ENCODE measurements around the gene MSH3.

Gene MSH3

DNA sequence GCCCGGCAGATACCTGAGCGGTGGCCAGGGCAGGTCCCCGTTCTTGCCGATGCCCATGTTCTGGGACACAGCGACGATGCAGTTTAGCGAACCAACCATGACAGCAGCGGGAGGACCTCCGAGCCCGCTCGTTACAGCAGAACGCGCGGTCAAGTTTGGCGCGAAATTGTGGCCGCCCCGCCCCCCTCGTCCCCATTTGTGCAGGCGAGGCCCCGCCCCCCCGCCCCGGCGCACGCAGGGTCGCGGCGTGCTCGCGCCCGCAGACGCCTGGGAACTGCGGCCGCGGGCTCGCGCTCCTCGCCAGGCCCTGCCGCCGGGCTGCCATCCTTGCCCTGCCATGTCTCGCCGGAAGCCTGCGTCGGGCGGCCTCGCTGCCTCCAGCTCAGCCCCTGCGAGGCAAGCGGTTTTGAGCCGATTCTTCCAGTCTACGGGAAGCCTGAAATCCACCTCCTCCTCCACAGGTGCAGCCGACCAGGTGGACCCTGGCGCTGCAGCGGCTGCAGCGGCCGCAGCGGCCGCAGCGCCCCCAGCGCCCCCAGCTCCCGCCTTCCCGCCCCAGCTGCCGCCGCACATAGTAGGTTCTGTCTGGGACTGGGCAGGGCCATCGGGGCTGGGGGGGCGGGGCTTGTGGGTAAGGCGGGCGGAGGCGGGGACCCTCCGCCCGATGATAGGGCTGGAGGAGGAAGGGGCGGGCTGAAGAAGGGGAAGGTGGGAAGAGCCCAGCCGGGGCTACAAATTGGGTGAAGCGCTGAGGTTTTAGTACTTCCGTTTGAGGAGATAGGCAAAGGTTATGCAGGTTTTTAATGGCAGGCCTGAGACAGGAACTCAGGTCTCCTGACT lies at the start of gene MSH3, which contains the start of gene DHFR:
MSH3 (plus strand) TSS at position 262 of the 840 bp plus-strand sequence; CDS start at position 338, 76 bp downstream.
DHFR (minus strand) TSS at position 593 of the 840 bp plus-strand sequence; CDS start at position 99, 494 bp downstream.
- DNase-seq: peak; percentile 71

DNA sequence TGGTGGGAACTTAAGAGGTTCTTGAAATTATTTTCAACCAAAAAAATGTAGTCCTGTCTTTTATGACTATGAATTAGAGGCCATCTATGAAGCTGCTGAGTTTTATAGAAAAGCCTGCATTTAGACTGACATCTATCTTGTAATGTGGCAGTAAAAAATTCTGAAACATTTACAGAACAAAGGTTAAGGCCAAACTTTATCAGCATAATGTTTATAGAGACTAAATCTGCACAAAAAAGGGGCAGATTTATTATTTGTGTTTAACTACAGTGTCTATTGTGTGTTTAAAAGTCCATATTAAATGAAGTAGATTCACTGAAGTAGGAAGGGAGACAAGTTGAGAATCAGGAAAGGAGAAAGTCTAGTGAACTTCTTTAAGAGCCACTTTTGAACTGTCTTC lies 47.1 kb upstream of the MSH3 start:
- DNase-seq: no peak

DNA sequence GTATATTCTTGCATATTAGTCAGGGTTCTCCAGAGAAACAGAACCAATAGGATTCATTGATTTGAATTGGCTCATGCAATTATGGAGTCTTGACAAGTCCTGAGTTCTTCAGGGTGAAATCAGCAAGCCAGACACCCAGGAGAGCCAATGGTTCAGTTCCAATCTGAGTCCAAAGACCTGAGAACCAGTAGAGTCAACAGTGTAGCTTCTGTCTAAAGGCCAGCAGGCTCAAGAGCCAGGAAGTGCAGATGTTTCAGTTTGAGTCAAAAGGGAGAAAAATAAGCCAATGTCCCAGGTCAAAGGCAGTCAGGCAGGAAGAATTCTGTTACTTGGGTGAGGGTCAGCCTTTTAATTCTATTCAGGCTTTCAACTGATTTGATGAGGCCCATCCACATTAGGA lies 46.6 kb upstream of the MSH3 start:
- no peak for DNase-seq

DNA sequence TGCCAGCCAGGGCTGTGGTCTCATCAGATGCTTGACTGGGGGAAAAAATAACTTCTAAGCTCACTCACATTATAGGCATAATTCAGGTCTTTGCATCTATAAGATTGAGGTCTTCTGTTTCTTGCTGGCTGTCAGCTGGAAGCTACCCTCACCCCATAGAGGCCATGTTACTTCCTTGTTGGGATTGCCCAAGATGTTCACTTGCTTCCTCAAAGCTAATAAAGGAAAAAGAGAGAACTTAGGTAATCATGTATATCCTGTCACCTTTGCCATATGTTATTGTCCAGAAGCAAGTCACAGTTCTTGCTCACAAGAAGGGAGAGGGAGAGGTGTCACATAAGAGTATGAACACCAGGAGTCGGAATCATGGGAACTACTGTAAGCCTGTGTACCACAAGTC lies 45.7 kb upstream of the MSH3 start:
- no peak for DNase-seq

DNA sequence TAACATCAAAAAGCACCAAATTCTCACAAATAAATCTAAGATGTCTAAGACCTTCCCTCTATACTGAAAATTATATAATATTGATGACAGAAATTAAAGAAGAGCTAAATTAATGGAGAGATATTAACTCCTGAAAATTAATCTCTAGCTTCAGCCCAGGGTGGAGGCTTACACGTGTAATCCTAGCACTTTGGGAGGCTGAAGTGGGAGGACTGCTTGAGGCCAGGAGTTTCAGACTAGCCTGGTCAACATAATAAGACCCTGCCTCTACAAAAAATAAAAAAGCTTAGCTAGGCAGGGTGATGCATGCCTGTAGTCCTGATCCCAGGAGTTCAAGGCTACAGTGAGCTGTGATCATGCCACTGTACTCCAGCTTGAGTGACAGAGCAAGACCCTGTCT lies 44.8 kb upstream of the MSH3 start:
- DNase-seq: no peak

DNA sequence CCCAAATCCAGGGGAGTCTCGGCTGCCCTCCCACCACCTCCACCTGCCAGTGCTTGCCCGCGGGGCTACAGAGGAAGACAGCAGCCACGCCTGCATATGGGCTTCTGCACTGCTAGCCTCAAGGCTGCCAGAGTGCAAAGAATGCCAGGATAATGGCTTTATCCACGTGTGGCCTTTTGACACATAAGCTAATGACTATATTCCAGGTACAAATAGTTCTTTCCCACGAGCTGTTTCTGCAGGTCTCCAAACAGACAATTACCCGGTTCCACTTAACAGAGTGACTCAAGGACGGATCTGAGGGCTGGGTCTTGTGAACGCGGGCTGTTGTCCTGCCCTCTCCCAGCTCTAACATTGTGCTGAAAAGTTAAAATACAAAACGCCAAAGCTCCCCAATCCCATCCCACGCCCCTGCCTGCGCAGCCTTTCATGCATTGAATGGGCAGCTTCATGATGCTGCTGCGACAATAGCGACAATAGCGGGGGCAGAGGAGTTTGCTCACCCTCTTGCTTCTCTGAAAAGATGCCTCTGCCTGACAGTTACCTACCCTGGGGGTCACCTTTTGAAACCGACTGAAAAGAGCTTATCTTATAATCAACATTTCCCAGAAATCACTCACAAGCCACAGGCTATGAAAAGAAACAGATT lies 39.1 kb upstream of the MSH3 start:
- no peak for DNase-seq

DNA sequence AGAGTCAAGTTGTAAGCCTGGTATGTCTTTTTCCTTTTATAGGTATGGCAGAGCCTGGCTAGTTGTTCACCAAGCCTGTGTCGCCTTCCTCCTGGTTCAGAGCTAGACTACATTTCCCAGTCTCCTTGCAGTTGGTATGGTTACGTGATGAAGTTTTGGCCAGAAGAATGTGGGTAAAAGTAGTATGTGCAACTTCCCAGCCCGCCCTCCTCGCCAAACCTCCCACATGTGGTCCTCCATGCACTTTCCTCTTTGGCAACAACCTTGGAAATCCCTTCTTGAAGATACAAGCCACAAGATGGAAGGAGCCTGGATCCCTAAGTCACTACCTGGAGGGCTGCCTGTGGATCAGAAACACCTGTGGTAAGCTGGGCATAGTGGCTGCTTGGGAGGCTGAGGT lies 36.0 kb upstream of the MSH3 start:
- DNase-seq: no peak

DNA sequence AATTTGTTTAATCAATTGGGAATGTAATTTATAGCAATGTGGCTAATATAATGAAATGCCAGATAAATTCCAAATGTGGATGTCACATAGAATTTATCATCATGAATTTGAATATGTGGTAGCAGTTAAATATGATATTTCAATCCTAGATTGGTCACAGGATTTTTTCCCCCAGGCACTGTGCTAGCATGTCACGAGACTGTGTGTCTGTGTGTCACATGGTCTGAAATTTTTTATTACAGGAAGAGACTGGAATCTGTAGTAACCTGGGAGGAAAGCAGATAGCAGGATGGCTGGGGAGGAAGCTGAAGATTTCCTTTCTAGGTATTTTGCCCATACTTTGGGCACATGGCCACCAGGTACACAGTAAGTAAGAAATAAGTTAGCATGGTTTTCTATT lies 35.4 kb upstream of the MSH3 start:
- no peak for DNase-seq

DNA sequence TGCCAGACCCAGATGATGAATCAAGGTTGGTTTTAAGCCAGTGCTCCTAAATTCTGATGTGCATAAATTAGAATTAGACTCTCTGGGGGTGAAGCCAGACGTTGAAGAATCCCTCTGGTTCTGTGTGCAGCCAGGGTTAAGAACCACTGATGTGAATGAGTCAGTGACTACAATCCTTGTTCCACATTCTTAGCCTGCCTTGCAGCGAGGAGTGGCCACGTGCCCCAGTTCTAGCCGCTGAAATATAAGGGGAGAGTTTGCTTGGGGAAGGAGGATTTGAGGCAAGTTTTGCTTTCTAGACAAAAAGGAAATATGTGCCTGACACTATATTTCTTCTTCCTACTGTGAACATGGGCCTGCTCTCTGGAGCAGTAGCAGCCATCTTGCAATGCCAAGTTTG lies 34.2 kb upstream of the MSH3 start:
- no peak for DNase-seq

DNA sequence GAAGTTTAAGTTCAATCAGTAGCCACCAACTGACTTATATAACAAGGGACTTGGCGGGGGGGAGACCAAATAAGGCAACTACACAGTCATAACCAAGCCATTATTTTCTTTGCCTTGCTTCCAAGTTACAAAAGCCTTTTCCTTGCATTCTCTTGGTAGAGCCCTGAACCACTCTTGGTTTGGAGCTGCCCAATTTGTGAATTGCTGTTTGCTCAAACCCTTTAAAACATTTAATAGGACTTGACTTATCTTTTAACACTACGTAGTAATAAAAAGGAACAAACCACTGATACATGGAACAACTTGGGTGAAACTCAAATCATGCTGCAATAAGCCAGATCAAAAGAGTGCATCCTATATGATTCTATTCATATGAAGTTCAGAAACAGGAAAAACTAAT lies 31.7 kb upstream of the MSH3 start:
- no peak for DNase-seq

DNA sequence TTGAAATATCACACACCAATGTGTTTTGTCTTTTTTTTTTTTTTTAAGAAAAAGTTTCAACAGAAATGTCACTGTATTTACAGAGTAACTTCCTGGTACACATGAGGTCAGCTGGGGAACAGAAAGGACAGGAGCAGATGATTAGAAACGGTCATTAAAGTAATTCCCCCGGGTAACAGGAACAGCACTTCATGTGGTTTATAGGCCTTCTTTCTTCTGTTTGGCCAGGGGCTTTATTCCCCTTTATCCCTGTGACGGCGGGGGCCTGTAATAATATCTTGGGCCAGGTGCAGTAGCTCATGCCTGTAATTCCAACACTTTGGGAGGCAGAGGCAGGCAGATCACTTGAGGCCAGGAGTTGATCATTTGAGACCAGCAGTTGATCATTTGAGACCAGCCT lies 30.5 kb upstream of the MSH3 start:
- DNase-seq: no peak

DNA sequence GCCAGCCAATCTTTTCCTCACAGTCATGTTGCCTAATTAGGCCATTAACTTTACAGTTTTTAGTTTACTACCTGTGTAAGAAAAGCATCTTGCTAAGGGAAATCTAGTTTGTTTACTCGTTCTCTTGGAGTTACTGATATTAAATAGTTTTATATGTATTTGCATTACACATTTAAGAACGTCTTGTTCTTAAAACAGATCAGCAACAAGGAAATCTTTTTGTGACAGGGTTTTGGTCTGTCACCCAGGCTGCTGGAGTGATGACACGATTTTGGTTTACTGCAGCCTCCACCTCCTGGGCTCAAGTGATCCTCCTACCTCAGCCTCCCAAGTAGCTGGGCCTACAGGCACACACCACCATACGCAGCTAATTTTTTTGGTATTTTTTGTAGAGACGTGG lies 29.2 kb upstream of the MSH3 start:
- no peak for DNase-seq

DNA sequence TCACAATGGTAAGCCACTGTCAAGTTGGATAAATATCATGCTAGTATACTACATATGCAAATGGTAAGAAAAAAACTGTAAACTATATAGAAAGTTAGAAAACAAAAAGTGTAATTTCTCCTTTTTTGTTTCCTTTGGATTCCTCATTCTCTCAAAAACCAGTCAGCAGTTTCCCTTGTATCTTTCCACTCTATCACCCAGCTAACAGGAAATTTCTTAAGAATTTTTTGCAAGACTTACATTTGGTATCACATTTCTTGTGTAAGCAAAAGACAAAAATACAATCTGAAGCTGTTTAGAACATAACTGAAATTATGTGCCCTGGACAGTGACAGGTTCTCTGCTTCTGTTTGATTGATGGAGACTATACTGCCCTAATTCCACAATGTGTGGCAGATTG lies 25.2 kb upstream of the MSH3 start:
- no peak for DNase-seq

DNA sequence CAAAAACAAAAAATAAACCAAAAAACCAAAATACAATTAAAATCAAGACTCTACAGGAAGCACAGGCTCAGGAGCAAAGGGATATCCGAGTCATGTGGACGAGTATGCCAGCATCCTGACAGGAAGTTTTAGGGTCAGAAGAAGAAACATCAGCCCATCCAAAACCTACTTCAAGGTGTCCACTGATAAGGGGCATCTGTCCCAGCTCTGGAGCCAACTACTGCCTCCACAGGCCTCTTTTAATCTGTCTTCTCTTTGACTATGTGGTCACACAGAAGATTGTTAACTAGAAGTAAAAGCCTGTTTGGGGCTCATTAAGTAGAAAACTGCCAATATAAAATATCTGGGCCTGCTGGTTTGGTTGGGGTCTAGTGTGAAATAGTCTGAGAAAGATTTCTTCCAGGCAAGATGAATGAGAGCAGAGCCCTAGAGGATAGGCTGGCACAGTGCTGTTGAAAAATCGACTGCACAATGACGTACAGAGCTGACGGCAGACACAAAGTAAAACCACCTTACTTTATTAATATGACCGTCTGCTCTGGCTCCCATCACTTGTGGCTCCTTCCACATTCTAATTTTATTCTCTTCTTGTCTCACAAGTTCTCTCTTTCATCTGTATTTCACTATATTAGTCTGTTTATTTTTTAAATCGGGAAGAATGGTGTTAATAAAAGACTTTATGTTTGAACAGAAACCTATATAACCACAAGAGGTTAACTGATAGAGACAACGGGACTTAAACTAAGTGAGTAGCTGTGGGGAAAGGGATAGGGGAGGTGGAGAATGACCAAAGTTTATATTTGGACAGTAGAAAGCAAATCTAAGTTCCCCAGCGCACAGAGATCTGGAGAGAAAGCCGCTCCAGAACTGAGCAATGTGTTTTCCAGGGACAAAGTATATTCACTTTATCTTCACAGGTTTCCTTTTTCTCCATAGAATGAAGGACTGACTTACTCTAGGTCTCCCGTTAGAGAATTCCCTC lies 22.9 kb upstream of the MSH3 start:
- no peak for DNase-seq

DNA sequence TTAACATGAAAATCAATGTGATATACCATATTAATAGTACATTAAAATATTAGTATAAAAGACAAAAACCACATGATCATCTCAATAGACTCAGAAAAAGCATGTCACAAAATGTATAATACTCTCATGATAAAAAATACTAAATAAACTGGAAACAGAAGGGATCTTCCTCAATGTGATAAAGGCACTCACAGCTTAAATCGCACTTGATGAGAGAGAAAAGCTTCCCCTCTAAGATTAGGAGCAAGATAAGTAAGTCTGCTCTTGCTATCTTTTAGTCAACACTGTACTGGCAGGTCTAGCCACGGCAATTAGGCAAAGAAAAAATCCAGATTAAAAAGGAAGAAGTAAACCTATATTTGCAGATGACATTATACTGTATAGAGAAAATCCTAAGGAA lies 21.8 kb upstream of the MSH3 start:
- DNase-seq: no peak

DNA sequence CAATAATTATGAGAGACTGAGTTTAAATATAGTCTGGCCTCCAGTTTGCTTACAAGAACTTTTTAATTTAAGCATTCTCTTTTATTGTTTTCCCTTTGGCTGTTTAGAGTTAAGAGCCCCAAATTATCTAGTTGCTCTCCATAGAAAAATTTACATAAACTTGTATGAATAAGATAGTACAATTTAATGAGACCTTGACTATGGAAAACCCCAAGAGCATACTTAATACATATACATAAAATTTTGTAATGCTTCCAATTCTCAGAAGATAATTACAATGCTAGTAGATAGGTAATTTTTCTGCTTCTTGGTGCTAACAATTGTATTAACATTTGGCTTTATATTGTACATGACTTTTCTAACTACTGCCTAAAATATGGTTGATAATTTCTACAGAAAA lies 20.3 kb upstream of the MSH3 start:
- DNase-seq: no peak

DNA sequence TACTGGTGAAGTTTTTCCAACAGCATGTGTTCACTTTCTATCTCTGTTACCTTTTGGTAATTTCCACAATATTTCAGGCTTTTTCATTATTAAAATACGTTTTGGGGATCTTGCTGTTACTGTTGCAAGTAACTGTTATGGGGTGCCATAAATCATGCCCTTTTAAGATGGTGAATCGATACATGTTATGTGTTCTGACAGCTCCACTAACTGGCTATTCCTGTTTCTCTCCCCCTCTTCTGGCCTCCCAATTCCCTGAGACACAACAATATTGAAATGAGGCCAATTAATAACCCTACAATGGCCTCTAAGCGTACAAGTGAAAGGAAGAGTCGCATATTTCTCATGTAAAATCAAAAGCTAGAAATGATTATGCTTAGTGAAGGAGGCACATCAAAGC lies 13.1 kb upstream of the MSH3 start:
- DNase-seq: no peak

DNA sequence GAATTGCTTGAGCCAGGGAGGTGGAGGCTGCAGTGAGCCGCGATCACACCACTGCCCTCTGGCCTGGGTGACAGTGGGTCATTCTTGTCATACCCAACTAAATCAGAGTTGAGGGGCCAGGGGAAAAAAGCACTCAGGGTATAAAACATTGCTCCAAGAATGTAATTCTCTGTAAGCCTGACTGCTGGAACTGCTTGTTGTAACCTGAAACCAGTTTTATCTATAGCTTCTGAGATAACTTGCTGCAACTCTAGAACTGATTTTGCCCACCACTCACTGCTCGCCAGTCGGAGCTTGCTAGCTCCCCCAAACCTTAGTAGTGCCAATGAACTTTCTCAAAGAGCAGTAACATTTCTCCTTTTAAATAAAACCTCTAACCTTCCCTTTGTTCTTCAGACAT lies 9.6 kb upstream of the MSH3 start:
- DNase-seq: no peak

DNA sequence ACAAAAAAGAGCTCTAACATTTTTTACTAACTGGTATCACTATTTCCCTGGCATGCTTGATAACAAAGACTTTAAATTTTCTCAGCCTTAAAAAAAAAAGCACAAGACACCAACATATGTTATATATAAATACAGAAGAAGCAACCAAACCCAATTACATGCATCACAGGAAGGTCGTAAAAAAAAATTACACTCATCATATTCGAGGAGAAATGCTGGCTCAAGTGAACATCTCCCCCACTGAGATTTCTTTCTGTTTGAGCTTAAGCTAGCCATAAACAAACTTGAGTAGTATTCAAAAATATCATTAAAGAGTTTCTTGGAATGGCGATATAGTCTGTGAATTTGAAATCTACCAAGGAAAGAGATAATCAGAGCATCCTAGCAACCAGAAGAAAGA lies 7.5 kb upstream of the MSH3 start:
- no peak for DNase-seq

DNA sequence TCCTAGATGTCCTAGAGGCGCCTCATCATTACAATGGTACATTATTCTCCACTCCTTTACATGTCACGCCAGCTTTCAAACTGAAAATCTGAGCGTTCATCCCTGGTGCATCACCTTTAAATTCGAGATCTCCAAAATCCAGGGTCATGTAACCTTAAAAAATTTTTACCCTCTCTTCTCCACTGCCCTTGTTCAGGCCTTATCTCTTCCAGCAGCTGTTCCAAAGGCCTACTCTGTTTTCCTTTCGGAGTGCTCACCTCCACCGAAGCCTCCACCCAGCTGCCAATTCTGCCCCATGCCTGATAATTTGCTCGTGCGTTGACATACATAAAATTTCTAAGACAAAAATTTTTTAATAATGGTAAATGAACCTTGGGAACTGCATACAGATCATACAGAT lies 950 bp upstream of the MSH3 start:
- no peak for DNase-seq

DNA sequence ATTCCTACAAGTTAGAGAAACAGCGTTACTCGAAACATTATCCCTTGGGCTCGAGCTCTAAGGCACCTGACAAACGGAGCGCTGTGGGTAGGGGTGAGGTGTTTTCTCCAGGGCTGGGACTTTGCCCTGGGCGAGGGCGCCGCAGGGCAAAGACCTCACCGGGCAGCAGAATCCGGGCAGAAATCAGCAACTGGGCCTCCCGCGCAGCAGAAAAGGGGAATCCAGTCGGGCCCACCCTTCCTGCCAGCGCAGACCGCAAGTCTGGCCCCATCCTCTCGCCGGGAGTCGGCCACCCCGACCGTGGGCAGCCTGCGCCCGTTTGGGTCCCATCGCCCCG lies 430 bp upstream of the MSH3 start:
- DNase-seq: no peak

DNA sequence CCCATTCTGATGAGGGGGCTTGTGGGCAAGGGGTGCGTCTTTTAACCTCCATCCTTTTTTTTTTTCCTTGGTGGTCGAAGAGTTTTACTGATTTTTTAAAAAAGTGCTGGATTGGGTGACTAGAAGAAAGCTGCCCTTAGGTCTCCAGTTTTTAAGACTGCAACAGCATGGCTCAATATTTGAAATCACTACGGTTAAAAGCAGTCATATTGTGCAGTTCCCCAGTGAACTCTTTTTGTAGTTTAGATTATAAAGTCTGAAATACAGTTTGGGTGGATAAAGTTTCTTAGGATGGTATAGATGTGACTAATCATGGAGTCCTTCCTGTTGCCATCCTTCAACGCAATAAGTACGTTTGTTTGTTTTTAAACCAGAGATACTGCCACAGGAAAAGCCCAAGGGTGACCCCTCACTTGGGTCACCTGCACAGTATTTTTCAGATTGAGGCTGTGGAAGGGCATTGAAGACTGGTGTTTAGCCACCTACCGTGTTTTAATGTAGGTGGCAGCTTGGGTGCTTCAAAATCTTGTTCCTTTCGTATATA lies 851 bp downstream of the MSH3 start:
- no peak for DNase-seq

DNA sequence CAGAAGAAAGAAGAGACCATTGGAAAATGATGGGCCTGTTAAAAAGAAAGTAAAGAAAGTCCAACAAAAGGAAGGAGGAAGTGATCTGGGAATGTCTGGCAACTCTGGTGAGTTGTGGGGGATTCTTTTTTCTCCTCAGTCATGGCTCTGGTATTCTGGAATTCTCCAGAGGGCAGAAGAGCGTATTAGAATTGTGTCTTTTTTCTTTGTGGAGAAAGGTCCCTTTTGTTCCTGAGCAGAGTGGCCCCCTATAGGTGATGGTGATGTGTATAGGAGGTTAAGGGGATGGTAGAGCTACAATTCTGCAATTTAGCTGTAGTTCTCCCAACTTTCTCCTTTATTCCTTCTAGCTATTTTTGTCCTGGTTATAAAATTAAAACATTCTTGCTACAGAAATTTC lies 2.0 kb downstream of the MSH3 start:
- no peak for DNase-seq
